MM.1S (cell line): ENCODE measurements around the gene STX12.
"Not testable (repeated sequence)": the region's sequence is repeated elsewhere in the genome, so short reads cannot be mapped to it uniquely, and the experiment has no call there.

ENCODE experiments used
- DNase-seq: peaks from one replicate; pipeline ENCODE4 v3.0.0-alpha.2; 2015
- H2AFZ ChIP-seq: fragments of 300-600 bp; sonication (generic); 2 replicates; pipeline ENCODE4 v1.6.0; 2016; ENCODE audit warnings: antibody characterized with exemption, low read length
- H3F3A ChIP-seq: fragments of 300-600 bp; sonication (generic); 2 replicates; pipeline ENCODE4 v1.6.1; 2016; ENCODE audit warnings: mild to moderate bottlenecking, antibody characterized with exemption, low read length, moderate library complexity, mixed read lengths; ENCODE audit not compliant: insufficient read depth
- H3K27ac ChIP-seq: fragments of 300-600 bp; sonication (generic); 2 replicates; pipeline ENCODE4 v1.5.1; 2016; ENCODE audit warnings: mild to moderate bottlenecking, low read length
- H3K27me3 ChIP-seq: fragments of 300-600 bp; sonication (generic); replicated peaks from 2 replicates; pipeline ENCODE4 v1.6.0; 2016; ENCODE audit warnings: low read length; ENCODE audit not compliant: insufficient read depth
- H3K36me3 ChIP-seq: fragments of 300-600 bp; sonication (generic); replicated peaks from 2 replicates; pipeline ENCODE4 v1.6.1; 2016; ENCODE audit warnings: mild to moderate bottlenecking, low read length, mixed read lengths; ENCODE audit not compliant: insufficient read depth
- H3K4me1 ChIP-seq: fragments of 300-600 bp; sonication (generic); 2 replicates; pipeline ENCODE4 v1.6.1; 2016; ENCODE audit warnings: low read length, mixed read lengths
- H3K4me2 ChIP-seq: fragments of 300-600 bp; sonication (generic); 2 replicates; pipeline ENCODE4 v1.6.0; 2016; ENCODE audit warnings: low read depth, low read length
- H3K4me3 ChIP-seq: fragments of 300-600 bp; sonication (generic); 2 replicates; pipeline ENCODE4 v1.5.1; 2016; ENCODE audit warnings: low read length, mixed read lengths
- H3K79me2 ChIP-seq: fragments of 300-600 bp; sonication (generic); 2 replicates; pipeline ENCODE4 v1.6.1; 2016; ENCODE audit warnings: mixed run types, low read length, mixed read lengths
- H3K9ac ChIP-seq: fragments of 300-600 bp; sonication (generic); 2 replicates; pipeline ENCODE4 v1.6.1; 2016; ENCODE audit warnings: low read length, mixed read lengths
- H3K9me2 ChIP-seq: fragments of 300-600 bp; sonication (generic); replicated peaks from 2 replicates; pipeline ENCODE4 v1.6.1; 2016; ENCODE audit warnings: mild to moderate bottlenecking, low read length, mixed read lengths; ENCODE audit not compliant: insufficient read depth
- H3K9me3 ChIP-seq: fragments of 300-600 bp; sonication (generic); replicated peaks from 2 replicates; pipeline ENCODE4 v1.6.1; 2016; ENCODE audit warnings: mild to moderate bottlenecking, low read length, mixed read lengths; ENCODE audit not compliant: insufficient read depth
- H4K20me1 ChIP-seq: fragments of 300-600 bp; sonication (generic); 2 replicates; pipeline ENCODE4 v1.6.1; 2016; ENCODE audit warnings: mild to moderate bottlenecking, low read length, moderate library complexity, mixed read lengths; ENCODE audit not compliant: insufficient read depth
- EZH2 ChIP-seq: fragments of 300-600 bp; sonication (generic); optimal IDR thresholded peaks from 2 replicates; pipeline ENCODE3; 2017; ENCODE audit warnings: low read depth, mild to moderate bottlenecking, antibody characterized with exemption, low read length, mixed read lengths
- EZH2phosphoT487 ChIP-seq: fragments of 300-600 bp; sonication (generic); IDR thresholded peaks from 2 replicates; pipeline ENCODE4 v1.6.1; 2018; ENCODE audit warnings: antibody characterized with exemption, low read length
- TF ChIP-seq, protein P1 (sequence below): fragments of 300-600 bp; sonication (generic); IDR thresholded peaks from 2 replicates; pipeline ENCODE4 v1.5.1; 2016; ENCODE audit warnings: antibody characterized with exemption, low read length, mixed read lengths

STX12 gene

GRCh38 chr1:27824411-27824810 lies 51.4 kb downstream of the STX12 start:
- no peak for TF ChIP-seq EZH2
- no peak for TF ChIP-seq EZH2phosphoT487
- TF ChIP-seq, protein P1, sequence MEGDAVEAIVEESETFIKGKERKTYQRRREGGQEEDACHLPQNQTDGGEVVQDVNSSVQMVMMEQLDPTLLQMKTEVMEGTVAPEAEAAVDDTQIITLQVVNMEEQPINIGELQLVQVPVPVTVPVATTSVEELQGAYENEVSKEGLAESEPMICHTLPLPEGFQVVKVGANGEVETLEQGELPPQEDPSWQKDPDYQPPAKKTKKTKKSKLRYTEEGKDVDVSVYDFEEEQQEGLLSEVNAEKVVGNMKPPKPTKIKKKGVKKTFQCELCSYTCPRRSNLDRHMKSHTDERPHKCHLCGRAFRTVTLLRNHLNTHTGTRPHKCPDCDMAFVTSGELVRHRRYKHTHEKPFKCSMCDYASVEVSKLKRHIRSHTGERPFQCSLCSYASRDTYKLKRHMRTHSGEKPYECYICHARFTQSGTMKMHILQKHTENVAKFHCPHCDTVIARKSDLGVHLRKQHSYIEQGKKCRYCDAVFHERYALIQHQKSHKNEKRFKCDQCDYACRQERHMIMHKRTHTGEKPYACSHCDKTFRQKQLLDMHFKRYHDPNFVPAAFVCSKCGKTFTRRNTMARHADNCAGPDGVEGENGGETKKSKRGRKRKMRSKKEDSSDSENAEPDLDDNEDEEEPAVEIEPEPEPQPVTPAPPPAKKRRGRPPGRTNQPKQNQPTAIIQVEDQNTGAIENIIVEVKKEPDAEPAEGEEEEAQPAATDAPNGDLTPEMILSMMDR: no peak
- Histone ChIP-seq H3F3A (no peaks in the 10 kb centered on the region; the same call in 1 of the 2 replicates), H3K79me2 (no peaks in the 10 kb centered on the region), H3K9me3 (no peaks in the 10 kb centered on the region), H4K20me1 (no peaks in the 10 kb centered on the region), H3K36me3 (0 out of 2 replicates have a peak, but pooled peaks cover 7% of the 10 kb centered on the region), H3K9ac (no peak overlapping the region), H3K27me3 (no peaks in the 10 kb centered on the region), H3K9me2 (no peaks in the 10 kb centered on the region), H3K4me3 (no peak overlapping the region), H3K4me2 (no peak overlapping the region), H2AFZ (no peak overlapping the region), H3K4me1 (no peaks in the 10 kb centered on the region), H3K27ac (no peak overlapping the region)
- DNase-seq: no peak

DNA sequence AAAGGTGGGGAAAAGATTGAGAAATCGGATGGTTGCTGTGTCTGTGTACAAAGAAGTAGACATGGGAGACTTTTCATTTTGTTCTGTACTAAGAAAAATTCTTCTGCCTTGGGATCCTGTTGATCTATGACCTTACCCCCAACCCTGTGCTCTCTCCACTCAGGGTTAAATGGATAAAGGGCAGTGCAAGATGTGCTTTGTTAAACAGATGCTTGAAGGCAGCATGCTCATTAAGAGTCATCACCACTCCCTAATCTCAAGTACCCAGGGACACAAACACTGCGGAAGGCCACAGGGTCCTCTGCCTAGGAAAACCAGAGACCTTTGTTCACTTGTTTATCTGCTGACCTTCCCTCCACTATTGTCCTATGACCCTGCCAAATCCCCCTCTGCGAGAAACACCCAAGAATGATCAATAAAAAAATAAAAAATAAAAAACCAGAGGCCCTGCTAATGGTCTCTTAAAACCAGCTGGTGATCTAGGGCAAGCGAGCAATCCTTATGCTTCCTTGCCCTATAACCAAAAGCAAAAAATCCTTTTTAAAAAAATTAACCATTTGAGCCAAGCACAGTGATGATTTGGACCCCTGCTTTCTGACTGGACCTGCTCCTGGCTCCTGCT lies 56.4 kb downstream of the STX12 start:
- H3F3A ChIP-seq, DNase-seq, H3K36me3 ChIP-seq, H4K20me1 ChIP-seq, H3K9me3 ChIP-seq, H3K9me2 ChIP-seq, H3K27me3 ChIP-seq, H3K27ac ChIP-seq, H3K4me1 ChIP-seq: not testable (repeated sequence)
- peak overlapping the region; percentile 79 for H2AFZ ChIP-seq
- peak overlapping the region; percentile 93; the same call in 1 of the 2 replicates for H3K9ac ChIP-seq
- H3K4me3 ChIP-seq: peak overlapping the region; percentile 86
- peak overlapping the region; percentile 60; the same call in 1 of the 2 replicates for H3K4me2 ChIP-seq
- peaks cover 39% of the 10 kb centered on the region for H3K79me2 ChIP-seq

DNA sequence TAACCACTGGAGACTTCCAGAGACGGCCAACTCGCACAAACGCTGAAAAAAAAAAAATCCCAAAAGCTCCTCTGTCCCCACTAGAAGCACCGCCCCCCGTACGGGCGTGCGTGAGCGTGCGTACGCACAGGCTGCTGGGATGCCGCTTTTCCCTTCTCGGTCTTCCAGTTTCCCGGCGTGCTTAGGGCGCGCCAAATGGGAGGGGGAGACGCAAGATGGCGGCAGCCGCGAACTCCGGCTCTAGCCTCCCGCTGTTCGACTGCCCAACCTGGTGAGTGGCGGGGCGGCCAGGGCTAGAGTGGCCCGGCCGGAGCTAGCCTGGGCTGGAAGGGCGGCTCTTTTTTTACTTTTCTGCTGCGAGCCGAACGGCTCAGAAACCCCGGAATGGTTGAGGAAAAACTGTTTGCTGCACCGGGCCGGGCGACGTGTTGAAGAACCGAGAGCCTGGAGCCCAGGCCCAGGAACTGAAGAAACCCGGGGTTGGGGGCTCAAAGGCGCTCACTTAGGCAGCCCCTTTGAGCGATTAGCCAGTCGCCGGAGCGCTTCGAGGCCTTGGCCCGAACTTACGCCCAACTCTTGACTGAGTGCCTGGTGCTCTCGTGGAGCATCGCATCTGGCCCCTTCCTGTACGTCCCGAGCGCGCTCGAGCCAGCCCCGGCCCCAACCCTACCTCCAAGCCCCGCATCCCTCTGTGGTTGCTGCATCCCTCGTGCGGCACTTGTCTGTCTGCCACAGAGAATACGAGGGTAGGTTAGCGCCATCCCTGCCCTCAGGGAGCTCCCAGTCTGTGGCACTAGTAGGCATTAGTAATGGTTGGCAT lies 57.8 kb downstream of the STX12 start, which contains the start of gene PPP1R8:
Gene PPP1R8 (plus strand): TSS at position 162 of the 820 bp plus-strand sequence. CDS start 54 bp downstream, at position 216.
- no peaks in the 10 kb centered on the region; the same call in 1 of the 2 replicates for H3K36me3 ChIP-seq
- DNase-seq: peak; percentile 98
- H3F3A ChIP-seq: no peaks in the 10 kb centered on the region; the same call in 1 of the 2 replicates
- H3K9me2 ChIP-seq: no peaks in the 10 kb centered on the region
- H3K4me3 ChIP-seq: peak within 1 kb of the TSS; percentile 86
- H3K27ac ChIP-seq: peak within 1 kb of the TSS; percentile 53; the same call in 1 of the 2 replicates
- H3K4me1 ChIP-seq: peaks cover 9% of the 10 kb centered on the region
- H2AFZ ChIP-seq: peak within 1 kb of the TSS; percentile 82
- no peaks in the 10 kb centered on the region for H4K20me1 ChIP-seq
- H3K27me3 ChIP-seq: no peaks in the 10 kb centered on the region
- peaks cover 53% of the 10 kb centered on the region for H3K79me2 ChIP-seq
- peak within 1 kb of the TSS; percentile 81 for H3K4me2 ChIP-seq
- H3K9me3 ChIP-seq: no peaks in the 10 kb centered on the region
- peak within 1 kb of the TSS; percentile 93 for H3K9ac ChIP-seq
- TF ChIP-seq, protein P1: no peak
- TF ChIP-seq EZH2phosphoT487 (no peak), EZH2 (no peak)
